ENCODE data around the gene TCHP.
A peak's percentile ranks its signal among the peaks of the same experiment; 100 is the strongest.

TCHP gene

GRCh38 chr12:109902891-109903418, 2.9 kb downstream of the TCHP start:
- no peak overlapping the region; the same call in 1 of the 2 replicates for H3K27ac ChIP-seq
- ChIA-PET POLR2A (ENCODE audit: low non-redundant PET) (no interaction called here), CTCF (interaction anchor here (0.6 to 0.9 kb wide), 2 partner anchors 13 to 50 kb away, joined by 3 to 5 read pairs; no protein-coding TSS in a partner anchor)
- no peak for DNase-seq (ENCODE audit: low spot score)
- TF ChIP-seq CTCF (conservative IDR thresholded peaks at IDR 0.05; ENCODE audit: low read depth) = no peak

GRCh38 chr12:109905301-109905700, 5.2 kb downstream of the TCHP start:
- POLR2A ChIA-PET (ENCODE audit: low non-redundant PET) = no interaction called here

GRCh38 chr12:109910254-109910968, 10.3 kb downstream of the TCHP start:
- CTCF ChIA-PET = interaction anchor here (0.5 kb wide), 1 partner anchor 315 kb away, joined by 3 read pairs; no protein-coding TSS in a partner anchor
- no peak overlapping the region for H3K27ac ChIP-seq
- POLR2A ChIA-PET (ENCODE audit: low non-redundant PET) = no interaction called here
- no peak for TF ChIP-seq CTCF (conservative IDR thresholded peaks at IDR 0.05; ENCODE audit: low read depth)
- no peak for DNase-seq (ENCODE audit: low spot score)

More at GRCh38 chr12:109905301-109905700, 5.2 kb downstream of the TCHP start:
- CTCF ChIA-PET = no interaction called here
- no peak overlapping the region; the same call in 1 of the 2 replicates for H3K27ac ChIP-seq
- TF ChIP-seq CTCF (conservative IDR thresholded peaks at IDR 0.05; ENCODE audit: low read depth) = no peak
- no peak for DNase-seq (ENCODE audit: low spot score)

GRCh38 chr12:109910969-109911348, 10.9 kb downstream of the TCHP start:
- POLR2A ChIA-PET (ENCODE audit: low non-redundant PET) = no interaction called here
- no peak overlapping the region for H3K27ac ChIP-seq
- peak; percentile 36 for DNase-seq (ENCODE audit: low spot score)

GRCh38 chr12:109912855-109913321, 12.8 kb downstream of the TCHP start:
- ChIA-PET CTCF (no interaction called here), POLR2A (ENCODE audit: low non-redundant PET) (no interaction called here)
- no peak overlapping the region for H3K27ac ChIP-seq
- no peak for DNase-seq (ENCODE audit: low spot score)
- no peak for TF ChIP-seq CTCF (conservative IDR thresholded peaks at IDR 0.05; ENCODE audit: low read depth)

More at GRCh38 chr12:109910969-109911348, 10.9 kb downstream of the TCHP start:
- CTCF ChIA-PET = interaction anchor here (0.5 to 0.7 kb wide), 2 partner anchors 315 to 795 kb away, joined by 3 read pairs; no protein-coding TSS in a partner anchor
- TF ChIP-seq CTCF (conservative IDR thresholded peaks at IDR 0.05; ENCODE audit: low read depth) = no peak

- CTCF ChIA-PET = interaction anchor here (1.1 to 1.4 kb wide), 2 partner anchors 14 to 61 kb away, joined by 3 read pairs; no protein-coding TSS in a partner anchor
- H3K27ac ChIP-seq = no peak overlapping the region
- POLR2A ChIA-PET (ENCODE audit: low non-redundant PET) = interaction anchor here (0.6 kb wide), 1 partner anchor 36 kb away, joined by 3 read pairs; no protein-coding TSS in a partner anchor
- no peak for TF ChIP-seq CTCF (conservative IDR thresholded peaks at IDR 0.05; ENCODE audit: low read depth)
- DNase-seq (ENCODE audit: low spot score) = no peak
These were observed 14.4 kb downstream of the TCHP start for GRCh38 chr12:109914461-109914860.
